ES-I3 (cell line): ENCODE results near the gene ZMYND11.

ENCODE experiments used
- H3K36me3 ChIP-seq: 2 replicates; pipeline ENCODE4 v1.6.1; 2013; ENCODE audit warnings: mild to moderate bottlenecking, low read length, control low read depth, moderate library complexity; ENCODE audit not compliant: insufficient read depth
- H3K4me1 ChIP-seq: 2 replicates; pipeline ENCODE4 v1.6.1; 2013; ENCODE audit warnings: mild to moderate bottlenecking, control low read depth, low read length; ENCODE audit not compliant: insufficient read depth
- H3K9ac ChIP-seq: 2 replicates; pipeline ENCODE4 v1.6.1; 2013; ENCODE audit warnings: low read depth, mild to moderate bottlenecking, low read length, moderate library complexity
- H3K9me3 ChIP-seq: 2 replicates; pipeline ENCODE4 v1.6.1; 2013; ENCODE audit warnings: mild to moderate bottlenecking, low read length, moderate library complexity; ENCODE audit not compliant: control insufficient read depth, insufficient read depth

ZMYND11 gene

GRCh38 chr10:105806-106205 lies 29.4 kb upstream of the ZMYND11 start:
- no peak overlapping the region for H3K9ac ChIP-seq
- no peaks in the 10 kb centered on the region for H3K36me3 ChIP-seq
- H3K9me3 ChIP-seq = peaks cover 3% of the 10 kb centered on the region; the same call in 1 of the 2 replicates
- no peaks in the 10 kb centered on the region for H3K4me1 ChIP-seq

- H3K36me3 ChIP-seq = no peaks in the 10 kb centered on the region
- H3K9ac ChIP-seq = no peak overlapping the region
- H3K4me1 ChIP-seq = no peaks in the 10 kb centered on the region
- peaks cover 3% of the 10 kb centered on the region; the same call in 1 of the 2 replicates for H3K9me3 ChIP-seq
These were observed 28.5 kb upstream of the ZMYND11 start for GRCh38 chr10:106740-107139.

- no peaks in the 10 kb centered on the region for H3K4me1 ChIP-seq
- no peak overlapping the region for H3K9ac ChIP-seq
- H3K36me3 ChIP-seq = no peaks in the 10 kb centered on the region
- H3K9me3 ChIP-seq = peaks cover 3% of the 10 kb centered on the region; the same call in 1 of the 2 replicates
These were observed 23.0 kb upstream of the ZMYND11 start for GRCh38 chr10:112246-112645.

- H3K9ac ChIP-seq = no peak overlapping the region
- no peaks in the 10 kb centered on the region for H3K9me3 ChIP-seq
- no peaks in the 10 kb centered on the region; the same call in 1 of the 2 replicates for H3K4me1 ChIP-seq
- H3K36me3 ChIP-seq = no peaks in the 10 kb centered on the region
These were observed 10.4 kb upstream of the ZMYND11 start for GRCh38 chr10:124874-125273.

- no peaks in the 10 kb centered on the region for H3K9me3 ChIP-seq
- no peak overlapping the region for H3K9ac ChIP-seq
- H3K4me1 ChIP-seq = peaks cover 13% of the 10 kb centered on the region
- H3K36me3 ChIP-seq = no peaks in the 10 kb centered on the region
These were observed 7.4 kb upstream of the ZMYND11 start for GRCh38 chr10:127612-128432.

GRCh38 chr10:129810-130209 lies 5.4 kb upstream of the ZMYND11 start:
- Histone ChIP-seq H3K9me3 (no peaks in the 10 kb centered on the region), H3K9ac (no peak overlapping the region), H3K4me1 (peaks cover 15% of the 10 kb centered on the region), H3K36me3 (no peaks in the 10 kb centered on the region)

GRCh38 chr10:132946-133898 lies 2.0 kb upstream of the ZMYND11 start:
- H3K4me1 ChIP-seq = peaks cover 20% of the 10 kb centered on the region
- no peaks in the 10 kb centered on the region for H3K9me3 ChIP-seq
- H3K9ac ChIP-seq = peak overlapping the region; percentile 82; the same call in 1 of the 2 replicates

GRCh38 chr10:134247-135131 lies 766 bp upstream of the ZMYND11 start:
- H3K36me3 ChIP-seq = no peaks in the 10 kb centered on the region
- H3K4me1 ChIP-seq = peaks cover 20% of the 10 kb centered on the region
- peak overlapping the region; percentile 82 for H3K9ac ChIP-seq

More at GRCh38 chr10:132946-133898, 2.0 kb upstream of the ZMYND11 start:
- no peaks in the 10 kb centered on the region for H3K36me3 ChIP-seq

GRCh38 chr10:135601-136464 lies 578 bp downstream of the ZMYND11 start:
- Histone ChIP-seq H3K9me3 (no peaks in the 10 kb centered on the region), H3K9ac (peak overlapping the region; percentile 74), H3K4me1 (peaks cover 13% of the 10 kb centered on the region; the same call in 1 of the 2 replicates), H3K36me3 (no peaks in the 10 kb centered on the region)

More at GRCh38 chr10:134247-135131, 766 bp upstream of the ZMYND11 start:
- no peaks in the 10 kb centered on the region for H3K9me3 ChIP-seq

- Histone ChIP-seq H3K9ac (peak overlapping the region; percentile 74), H3K4me1 (0 out of 2 replicates have a peak, but pooled peaks cover 13% of the 10 kb centered on the region), H3K9me3 (no peaks in the 10 kb centered on the region), H3K36me3 (no peaks in the 10 kb centered on the region)
These were observed 1.2 kb downstream of the ZMYND11 start for GRCh38 chr10:136465-136762.

GRCh38 chr10:137031-137430 lies 1.8 kb downstream of the ZMYND11 start:
- Histone ChIP-seq H3K9me3 (no peaks in the 10 kb centered on the region), H3K36me3 (no peaks in the 10 kb centered on the region), H3K9ac (no peak overlapping the region), H3K4me1 (0 out of 2 replicates have a peak, but pooled peaks cover 13% of the 10 kb centered on the region)

- Histone ChIP-seq H3K36me3 (no peaks in the 10 kb centered on the region), H3K9me3 (no peaks in the 10 kb centered on the region), H3K4me1 (0 out of 2 replicates have a peak, but pooled peaks cover 10% of the 10 kb centered on the region), H3K9ac (no peak overlapping the region)
These were observed 2.4 kb downstream of the ZMYND11 start for GRCh38 chr10:137606-138005.

GRCh38 chr10:142371-142770 lies 7.1 kb downstream of the ZMYND11 start:
- Histone ChIP-seq H3K9ac (no peak overlapping the region), H3K4me1 (no peaks in the 10 kb centered on the region), H3K9me3 (no peaks in the 10 kb centered on the region), H3K36me3 (no peaks in the 10 kb centered on the region)
